ENCODE results near the gene FOXO1.

DNA sequence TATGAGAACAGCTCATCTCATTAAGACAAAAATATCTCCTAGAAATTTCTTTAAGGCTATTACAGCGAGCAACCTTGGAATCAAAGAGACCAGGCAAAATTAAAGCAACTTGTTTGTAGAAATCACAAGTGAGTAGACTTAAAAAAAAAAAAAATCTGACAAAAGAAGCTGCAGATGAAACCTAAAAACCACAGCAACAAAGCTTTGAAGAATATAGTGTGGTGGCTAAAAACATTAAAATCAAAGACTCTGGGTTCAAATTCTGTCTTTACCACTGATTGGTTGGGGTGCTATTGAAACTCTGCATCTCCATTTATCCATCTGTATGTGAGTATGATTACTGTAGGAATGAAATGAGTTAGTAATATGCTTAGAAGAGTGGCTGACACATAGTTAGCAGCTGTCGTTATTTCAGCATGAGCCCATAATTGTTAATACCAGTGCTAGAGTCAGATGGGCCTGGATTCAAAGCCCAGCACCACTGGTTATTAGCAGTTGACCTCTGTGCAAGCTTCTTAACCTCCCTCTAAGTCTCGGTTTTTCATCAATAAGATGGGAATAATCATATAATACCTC, 157.6 kb downstream of the FOXO1 start:
- TF ChIP-seq CTCF (IDR thresholded peaks at IDR 0.05 in 4 of 5, conservative IDR thresholded peaks at IDR 0.05 in 1 of 5) (no peak), POLR2A (IDR thresholded peaks at IDR 0.05) (no peak)

Measured in gastrocnemius medialis (tissue), 4 donors.